ENCODE data around the gene EMP2. TPM values are rescaled to one million over a fixed set of nuclear protein-coding genes. Genes with fewer than 3 reads are reported as not detected.

The EMP2 gene
- total RNA-seq, 1 experiment from 2014 or later: 14.4 TPM

- no peak overlapping the region for H2AK5ac ChIP-seq (ENCODE audit: insufficient read length, low read length)
- no peak overlapping the region for H3K4ac ChIP-seq (ENCODE audit: low read depth, low read length)
- TF ChIP-seq CTCF (conservative IDR thresholded peaks at IDR 0.05): no peak
- no peaks in the 10 kb centered on the region for H3K79me1 ChIP-seq (ENCODE audit: insufficient read depth, low read depth, low read length, poor library complexity, severe bottlenecking)
- no peaks in the 10 kb centered on the region for H3K4me1 ChIP-seq (ENCODE audit: insufficient read depth, low read length)
- no peaks in the 10 kb centered on the region for H3K4me1 Mint-ChIP-seq
- H2BK120ac ChIP-seq (ENCODE audit: low read depth, low read length, poor library complexity, severe bottlenecking): no peak overlapping the region
- no peak overlapping the region for H4K8ac ChIP-seq (replicated peaks; ENCODE audit: insufficient read length, low read depth, low read length)
- H3K23me2 ChIP-seq (ENCODE audit: insufficient read length, low read depth, low read length, poor library complexity, severe bottlenecking): no peaks in the 10 kb centered on the region
- H2AFZ ChIP-seq (ENCODE audit: low read length): no peak overlapping the region
- peaks cover 21 to 39% (median 32%) of the 10 kb centered on the region in 3 experiments for H3K36me3 Mint-ChIP-seq (ENCODE audit: insufficient read depth in 1 of 3, low read depth in 3 of 3)
- no peak overlapping the region; a peak in 1 of 7 replicates for H3K27ac Mint-ChIP-seq
- no peak overlapping the region for H2BK5ac ChIP-seq (ENCODE audit: insufficient read length, low read length)
- no peak overlapping the region for H2BK15ac ChIP-seq (ENCODE audit: low read depth, low read length)
- H3K18ac ChIP-seq (ENCODE audit: insufficient read length, low read depth, low read length): no peak overlapping the region
- H3K9me3 ChIP-seq (ENCODE audit: control insufficient read depth, low read depth, low read length): peaks cover 10% of the 10 kb centered on the region
- no peaks in the 10 kb centered on the region for H3K79me2 ChIP-seq (ENCODE audit: insufficient read depth, low read length)
- no peak overlapping the region for H4K5ac ChIP-seq (ENCODE audit: insufficient read length, low read depth, low read length)
- no peak overlapping the region for H3K9ac ChIP-seq (ENCODE audit: extremely low read depth, insufficient read length, low read length)
- H3K23ac ChIP-seq (ENCODE audit: insufficient read length, low read depth, low read length): no peak overlapping the region
- DNase-seq: no peak
- WGBS (ENCODE audit: extremely low coverage, insufficient read length, low lambda C conversion rate): no CpG with 5 or more reads among the region's 6 CpGs
- H3K9me3 Mint-ChIP-seq: peaks cover 18 to 21% of the 10 kb centered on the region in 2 experiments
- H3T11ph ChIP-seq (ENCODE audit: low read length): no peak overlapping the region
- H4K91ac ChIP-seq (ENCODE audit: insufficient read length, low read depth, low read length): no peak overlapping the region
- no peak overlapping the region for H3K4me2 ChIP-seq (ENCODE audit: insufficient read depth, insufficient read length, low read length)
- no peak overlapping the region for H3K27ac ChIP-seq (ENCODE audit: insufficient read length, low read depth, low read length)
- H2BK12ac ChIP-seq (ENCODE audit: insufficient read length, low read depth, low read length): no peak overlapping the region
- H3K56ac ChIP-seq (ENCODE audit: insufficient read length, low read depth, low read length): no peak overlapping the region
- H3K27me3 Mint-ChIP-seq (ENCODE audit: low read depth): no peaks in the 10 kb centered on the region
- H3K27me3 ChIP-seq (ENCODE audit: insufficient read depth, low read length): no peaks in the 10 kb centered on the region; the same call in 1 of the 2 replicates
- no peaks in the 10 kb centered on the region for H4K20me1 ChIP-seq (ENCODE audit: control insufficient read depth, insufficient read depth, insufficient read length)
- no peak overlapping the region for H3K4me3 Mint-ChIP-seq
- H3K14ac ChIP-seq (ENCODE audit: insufficient read depth, low read length): no peak overlapping the region
- no peak overlapping the region for H2BK20ac ChIP-seq (ENCODE audit: low read depth, low read length, poor library complexity, severe bottlenecking)
Measured at GRCh38 chr16:10547708-10548107, 32.7 kb downstream of the EMP2 start.

Data from H9 (cell line).